ENCODE measurements around the gene SDS.

- TF ChIP-seq CTCF (IDR thresholded peaks at IDR 0.05; ENCODE audit: low read depth, low read length, missing input control) (no peak), MAX (IDR thresholded peaks at IDR 0.05) (peak; percentile 34), RAD21 (IDR thresholded peaks at IDR 0.05) (peak in 1 of 2 donors; percentile 21), FOXA1 (IDR thresholded peaks at IDR 0.05) (no peak), REST (IDR thresholded peaks at IDR 0.05) (no peak), YY1 (IDR thresholded peaks at IDR 0.05) (peak; percentile 27), HNF4A (conservative IDR thresholded peaks at IDR 0.05) (peak; percentile 85 to 87), EGR1 (IDR thresholded peaks at IDR 0.05; ENCODE audit: low read depth in 2 of 2) (no peak), TAF1 (conservative IDR thresholded peaks at IDR 0.05) (no peak), ATF3 (IDR thresholded peaks at IDR 0.05) (no peak), GABPA (IDR thresholded peaks at IDR 0.05 in 1 of 2, conservative IDR thresholded peaks at IDR 0.05 in 1 of 2) (no peak), SP1 (IDR thresholded peaks at IDR 0.05) (peak; percentile 72), JUND (IDR thresholded peaks at IDR 0.05) (no peak)
- TF ChIP-seq, protein P1, sequence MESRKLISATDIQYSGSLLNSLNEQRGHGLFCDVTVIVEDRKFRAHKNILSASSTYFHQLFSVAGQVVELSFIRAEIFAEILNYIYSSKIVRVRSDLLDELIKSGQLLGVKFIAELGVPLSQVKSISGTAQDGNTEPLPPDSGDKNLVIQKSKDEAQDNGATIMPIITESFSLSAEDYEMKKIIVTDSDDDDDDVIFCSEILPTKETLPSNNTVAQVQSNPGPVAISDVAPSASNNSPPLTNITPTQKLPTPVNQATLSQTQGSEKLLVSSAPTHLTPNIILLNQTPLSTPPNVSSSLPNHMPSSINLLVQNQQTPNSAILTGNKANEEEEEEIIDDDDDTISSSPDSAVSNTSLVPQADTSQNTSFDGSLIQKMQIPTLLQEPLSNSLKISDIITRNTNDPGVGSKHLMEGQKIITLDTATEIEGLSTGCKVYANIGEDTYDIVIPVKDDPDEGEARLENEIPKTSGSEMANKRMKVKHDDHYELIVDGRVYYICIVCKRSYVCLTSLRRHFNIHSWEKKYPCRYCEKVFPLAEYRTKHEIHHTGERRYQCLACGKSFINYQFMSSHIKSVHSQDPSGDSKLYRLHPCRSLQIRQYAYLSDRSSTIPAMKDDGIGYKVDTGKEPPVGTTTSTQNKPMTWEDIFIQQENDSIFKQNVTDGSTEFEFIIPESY (IDR thresholded peaks at IDR 0.05) = no peak
Observed at GRCh38 chr12:113420996-113421595, 17.4 kb upstream of the SDS start.
